Esophagus muscularis mucosa (tissue), 4 donors: ENCODE measurements around the gene MARCO. TPM values are rescaled to one million over a fixed set of nuclear protein-coding genes. Genes with fewer than 3 reads are reported as not detected.

Source experiments
- DNase-seq: peaks from one replicate; pipeline ENCODE4 v3.0.0-alpha.2; 2017; ENCODE audit errors: extremely low spot score
- H3K27ac ChIP-seq, 4 donors: fragments of 200-600 bp; sonication (generic); replicated peaks in 1 of 4; 1 replicate in 3 of 4; 2 replicates in 1 of 4; pipeline ENCODE4 v1.5.1; 2016 to 2019; ENCODE audit warnings: mild to moderate bottlenecking in 1 of 4
- H3K27me3 ChIP-seq, 4 donors: fragments of 200-600 bp; sonication (generic); one replicate each; pipeline versions ENCODE4 v1.5.1 to v1.6.0; 2016 to 2019
- H3K36me3 ChIP-seq, 4 donors: fragments of 200-600 bp; sonication (generic); one replicate each; pipeline ENCODE4 v1.5.1; 2016 to 2019
- H3K4me1 ChIP-seq, 4 donors: fragments of 200-600 bp; sonication (generic); one replicate each; pipeline ENCODE4 v1.5.1; 2016 to 2019
- H3K4me3 ChIP-seq, 4 donors: fragments of 200-600 bp; sonication (generic); 1 replicate in 2 of 4; 2 replicates in 2 of 4; pipeline ENCODE4 v1.5.1; 2016 to 2019; ENCODE audit warnings: mild to moderate bottlenecking in 4 of 4, moderate library complexity in 1 of 4
- H3K9me3 ChIP-seq, 4 donors: fragments of 200-600 bp; sonication (generic); 1 replicate in 3 of 4; 2 replicates in 1 of 4; pipeline ENCODE4 v1.5.1; 2016 to 2019
- CTCF ChIP-seq, 3 experiments: fragments of 200-600 bp in 2 of 3; fragments of 450-650 bp in 1 of 3; sonication (generic) in 2 of 3; IDR thresholded peaks; one replicate each; pipeline ENCODE4 v1.5.1; 2017 to 2019; ENCODE audit warnings: antibody characterized with exemption in 3 of 3, mild to moderate bottlenecking in 2 of 3, moderate library complexity in 1 of 3
- EP300 ChIP-seq: sonication (generic); formaldehyde crosslinking; IDR thresholded peaks from one replicate; pipeline ENCODE4 v1.6.1; 2017; ENCODE audit warnings: antibody characterized with exemption
- POLR2A ChIP-seq: fragments of 450-650 bp; IDR thresholded peaks from one replicate; pipeline ENCODE4 v1.6.1; 2017; ENCODE audit warnings: antibody characterized with exemption, moderate library complexity, mild to moderate bottlenecking, low read depth
- POLR2AphosphoS5 ChIP-seq, 2 donors: sonication (generic); formaldehyde crosslinking; IDR thresholded peaks; one replicate each; pipeline ENCODE4 v1.6.1; 2017; ENCODE audit warnings: antibody characterized with exemption in 2 of 2
- WGBS: methylation state at CpG from one replicate; pipeline ENCODE4 v1.1.5; 2018; 5-methylcytosine and 5-hydroxymethylcytosine counted together
- intact Hi-C: fragments of 100-400 bp; cut with DNase I; formaldehyde crosslinking; loops from one replicate; pipeline ENCODE4 v1.15.1; 2023
- total RNA-seq, 4 donors: library from RNA; depleted of rRNA; stranded (reverse); fragments of >200 nt; gene quantifications; one replicate each; pipeline versions ENCODE4 v1.1.0 to v1.2.1, GENCODE V29; 2016

MARCO gene
- total RNA-seq, 4 donors from 2014 or later, result 7.3 to 19.8 (median 12.9) TPM

GRCh38 chr2:118990757-118991545 lies 49.0 kb downstream of the MARCO start:
- H3K27me3 ChIP-seq, result peaks cover 0 to 27% (median 0%) of the 10 kb centered on the region in 4 donors
- no peak overlapping the region for H3K27ac ChIP-seq
- no peaks in the 10 kb centered on the region for H3K4me1 ChIP-seq
- TF ChIP-seq CTCF (IDR thresholded peaks at IDR 0.05), result no peak
- TF ChIP-seq EP300, result no peak
- no peak for TF ChIP-seq POLR2A
- TF ChIP-seq POLR2AphosphoS5 (IDR thresholded peaks at IDR 0.05), result no peak
- WGBS, result 71% methylated on average over 10 of the region's 10 CpGs
- no peak for DNase-seq
- no peak overlapping the region for H3K4me3 ChIP-seq
- intact Hi-C loops, result no loop called here
- H3K9me3 ChIP-seq, result no peaks in the 10 kb centered on the region
- no peaks in the 10 kb centered on the region for H3K36me3 ChIP-seq

DNA sequence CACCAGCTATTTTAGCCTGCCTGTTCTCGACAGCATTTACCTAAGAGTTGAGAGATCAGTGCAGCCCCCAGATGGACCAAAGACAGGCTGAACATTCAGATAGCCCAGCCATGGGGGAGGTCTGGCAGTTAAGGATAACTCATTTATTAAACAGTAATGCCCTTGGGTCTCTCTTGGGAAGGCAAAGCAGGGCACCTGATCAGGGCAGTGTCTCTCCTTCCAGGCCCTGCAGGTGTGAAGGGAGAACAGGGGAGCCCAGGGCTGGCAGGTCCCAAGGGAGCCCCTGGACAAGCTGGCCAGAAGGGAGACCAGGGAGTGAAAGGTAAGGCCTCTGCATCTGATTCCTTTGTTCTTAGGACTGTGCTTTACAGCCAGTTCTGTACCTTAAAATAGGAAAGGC lies 49.6 kb downstream of the MARCO start:
- no peak for TF ChIP-seq EP300
- no peak for TF ChIP-seq CTCF (IDR thresholded peaks at IDR 0.05)
- TF ChIP-seq POLR2A, result no peak
- TF ChIP-seq POLR2AphosphoS5 (IDR thresholded peaks at IDR 0.05), result no peak
- H3K9me3 ChIP-seq, result no peaks in the 10 kb centered on the region
- WGBS, result 89% methylated on average over 1 of the region's 1 CpG
- H3K27ac ChIP-seq, result no peak overlapping the region
- H3K4me1 ChIP-seq, result no peaks in the 10 kb centered on the region
- H3K4me3 ChIP-seq, result no peak overlapping the region
- DNase-seq, result no peak
- intact Hi-C loops, result no loop called here
- no peaks in the 10 kb centered on the region for H3K36me3 ChIP-seq
- peaks cover 0 to 27% (median 0%) of the 10 kb centered on the region in 4 donors for H3K27me3 ChIP-seq

DNA sequence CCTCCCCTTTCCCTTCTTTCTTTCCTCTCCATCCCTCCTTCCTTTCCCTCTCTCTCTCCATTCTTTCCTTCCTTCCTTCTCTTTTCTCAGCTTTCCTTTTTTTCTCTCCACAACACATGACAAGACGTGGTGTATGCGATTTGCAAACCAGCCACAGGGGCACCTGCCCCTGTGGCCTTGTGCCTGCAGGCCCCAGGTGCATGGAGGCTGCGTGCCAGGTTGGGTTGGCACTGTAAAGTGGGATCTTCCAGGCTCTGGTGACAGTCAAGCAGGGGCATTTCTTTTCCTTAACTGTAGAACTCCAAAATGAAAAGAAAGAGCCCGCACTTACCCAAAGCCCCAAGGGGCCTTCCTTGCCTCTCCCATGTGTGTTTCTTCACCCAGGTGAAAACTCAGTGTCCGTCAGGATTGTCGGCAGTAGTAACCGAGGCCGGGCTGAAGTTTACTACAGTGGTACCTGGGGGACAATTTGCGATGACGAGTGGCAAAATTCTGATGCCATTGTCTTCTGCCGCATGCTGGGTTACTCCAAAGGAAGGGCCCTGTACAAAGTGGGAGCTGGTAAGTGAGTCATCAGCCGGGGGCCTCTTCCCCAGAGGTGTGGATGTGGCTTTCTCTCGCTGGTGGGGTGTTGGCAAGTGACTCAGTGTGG lies 50.9 kb downstream of the MARCO start:
- Histone ChIP-seq H3K27ac (no peak overlapping the region), H3K36me3 (no peaks in the 10 kb centered on the region), H3K27me3 (peaks cover 0 to 17% (median 0%) of the 10 kb centered on the region in 4 donors), H3K9me3 (no peaks in the 10 kb centered on the region), H3K4me1 (no peaks in the 10 kb centered on the region), H3K4me3 (no peak overlapping the region)
- DNase-seq, result no peak
- TF ChIP-seq EP300 (no peak), POLR2A (no peak), POLR2AphosphoS5 (IDR thresholded peaks at IDR 0.05) (no peak)
- intact Hi-C loops, result no loop called here
- 67% methylated on average over 8 of the region's 13 CpGs for WGBS

- intact Hi-C loops, result no loop called here
- no peak overlapping the region for H3K4me3 ChIP-seq
- TF ChIP-seq POLR2A (no peak), POLR2AphosphoS5 (IDR thresholded peaks at IDR 0.05) (no peak), CTCF (IDR thresholded peaks at IDR 0.05) (no peak), EP300 (no peak)
Measured at GRCh38 chr2:118993392-118993752, 51.4 kb downstream of the MARCO start.

GRCh38 chr2:118994172-118994700 lies 52.2 kb downstream of the MARCO start:
- TF ChIP-seq POLR2AphosphoS5 (IDR thresholded peaks at IDR 0.05), result no peak
- TF ChIP-seq CTCF (IDR thresholded peaks at IDR 0.05), result no peak
- TF ChIP-seq POLR2A, result no peak
- no peak for TF ChIP-seq EP300
- Histone ChIP-seq H3K4me1 (no peaks in the 10 kb centered on the region), H3K27me3 (peaks cover 0 to 7% (median 0%) of the 10 kb centered on the region in 4 donors), H3K4me3 (no peak overlapping the region), H3K36me3 (no peaks in the 10 kb centered on the region), H3K9me3 (no peaks in the 10 kb centered on the region), H3K27ac (no peak overlapping the region)
- 88% methylated on average over 14 of the region's 14 CpGs for WGBS
- no peak for DNase-seq
- intact Hi-C loops, result no loop called here

More at GRCh38 chr2:118993392-118993752, 51.4 kb downstream of the MARCO start:
- H3K4me1 ChIP-seq, result no peaks in the 10 kb centered on the region
- 81% methylated on average over 4 of the region's 4 CpGs for WGBS
- peaks cover 0 to 12% (median 0%) of the 10 kb centered on the region in 4 donors for H3K27me3 ChIP-seq
- DNase-seq, result no peak
- no peaks in the 10 kb centered on the region for H3K36me3 ChIP-seq
- no peaks in the 10 kb centered on the region for H3K9me3 ChIP-seq
- no peak overlapping the region for H3K27ac ChIP-seq
